ENCODE measurements around the gene NRCAM.

GRCh38 chr7:108459922-108460551 lies 3.8 kb upstream of the NRCAM start:
- TF ChIP-seq CTCF (conservative IDR thresholded peaks at IDR 0.05 in 1 of 2, IDR thresholded peaks at IDR 0.05 in 1 of 2; ENCODE audit: extremely low read depth in 1 of 2, insufficient read depth in 1 of 2, low read depth in 1 of 2, low read length in 2 of 2) (peak; percentile 61 to 67), EZH2 (IDR thresholded peaks at IDR 0.05; ENCODE audit: borderline replicate concordance, low read length) (no peak)

All from mammary epithelial cell (primary cell).